ENCODE measurements around the gene WDR86. TPM values are rescaled to one million over a fixed set of nuclear protein-coding genes. Genes with fewer than 3 reads are reported as not detected.

WDR86 gene
- total RNA-seq, 4 donors from 2014 or later, result 5.4 to 11.8 (median 9.6) TPM

GRCh38 chr7:151375530-151376217 lies 34.2 kb downstream of the WDR86 start:
- Histone ChIP-seq H3K9me3 (no peaks in the 10 kb centered on the region), H3K27me3 (no peaks in the 10 kb centered on the region), H3K27ac (replicated peaks in 1 of 4) (no peak overlapping the region), H3K36me3 (peaks cover 40 to 97% (median 72%) of the 10 kb centered on the region in 4 donors), H3K4me3 (no peak overlapping the region), H3K4me1 (peaks cover 0 to 2% (median 0%) of the 10 kb centered on the region in 4 donors)
- TF ChIP-seq, protein P1, sequence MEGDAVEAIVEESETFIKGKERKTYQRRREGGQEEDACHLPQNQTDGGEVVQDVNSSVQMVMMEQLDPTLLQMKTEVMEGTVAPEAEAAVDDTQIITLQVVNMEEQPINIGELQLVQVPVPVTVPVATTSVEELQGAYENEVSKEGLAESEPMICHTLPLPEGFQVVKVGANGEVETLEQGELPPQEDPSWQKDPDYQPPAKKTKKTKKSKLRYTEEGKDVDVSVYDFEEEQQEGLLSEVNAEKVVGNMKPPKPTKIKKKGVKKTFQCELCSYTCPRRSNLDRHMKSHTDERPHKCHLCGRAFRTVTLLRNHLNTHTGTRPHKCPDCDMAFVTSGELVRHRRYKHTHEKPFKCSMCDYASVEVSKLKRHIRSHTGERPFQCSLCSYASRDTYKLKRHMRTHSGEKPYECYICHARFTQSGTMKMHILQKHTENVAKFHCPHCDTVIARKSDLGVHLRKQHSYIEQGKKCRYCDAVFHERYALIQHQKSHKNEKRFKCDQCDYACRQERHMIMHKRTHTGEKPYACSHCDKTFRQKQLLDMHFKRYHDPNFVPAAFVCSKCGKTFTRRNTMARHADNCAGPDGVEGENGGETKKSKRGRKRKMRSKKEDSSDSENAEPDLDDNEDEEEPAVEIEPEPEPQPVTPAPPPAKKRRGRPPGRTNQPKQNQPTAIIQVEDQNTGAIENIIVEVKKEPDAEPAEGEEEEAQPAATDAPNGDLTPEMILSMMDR (IDR thresholded peaks at IDR 0.05), result no peak
- no peak for TF ChIP-seq POLR2A (IDR thresholded peaks at IDR 0.05; ENCODE audit: low read depth)
- no peak for TF ChIP-seq EP300 (IDR thresholded peaks at IDR 0.05)
- TF ChIP-seq POLR2AphosphoS5 (IDR thresholded peaks at IDR 0.05), result no peak
- intact Hi-C loops (cut with DNase I), result no loop called here
- no peak for DNase-seq (ENCODE audit: extremely low spot score)
- WGBS, result 87% methylated on average over 7 of the region's 10 CpGs

DNA sequence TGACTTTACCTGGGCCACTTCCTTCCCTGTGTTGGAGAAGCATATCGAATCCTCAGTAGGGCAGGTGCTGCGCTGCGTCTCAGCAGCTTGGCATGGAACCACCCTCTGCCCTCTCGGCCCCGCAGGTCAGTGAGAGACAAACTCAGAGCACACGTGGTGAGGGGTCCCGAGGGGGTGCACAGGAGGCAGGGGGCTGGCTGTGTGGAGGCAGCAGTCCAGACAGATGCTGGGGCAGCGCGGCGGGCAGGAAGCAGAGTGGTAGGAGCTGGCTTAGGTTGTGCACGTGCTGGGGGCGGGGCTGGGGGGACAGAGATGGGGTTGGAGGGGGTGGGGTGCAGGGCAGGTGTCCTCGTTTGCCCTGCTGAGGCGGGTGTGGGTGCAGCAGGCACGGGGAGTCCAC lies 35.1 kb downstream of the WDR86 start:
- Histone ChIP-seq H3K36me3 (peaks cover 41 to 96% (median 78%) of the 10 kb centered on the region in 4 donors), H3K4me3 (no peak overlapping the region), H3K4me1 (no peaks in the 10 kb centered on the region), H3K9me3 (no peaks in the 10 kb centered on the region), H3K27ac (replicated peaks in 1 of 4) (no peak overlapping the region), H3K27me3 (no peaks in the 10 kb centered on the region)
- intact Hi-C loops (cut with DNase I), result no loop called here
- 86% methylated on average over 11 of the region's 15 CpGs for WGBS
- TF ChIP-seq, protein P1 (IDR thresholded peaks at IDR 0.05), result no peak
- no peak for TF ChIP-seq POLR2AphosphoS5 (IDR thresholded peaks at IDR 0.05)
- TF ChIP-seq EP300 (IDR thresholded peaks at IDR 0.05), result no peak
- no peak for TF ChIP-seq POLR2A (IDR thresholded peaks at IDR 0.05; ENCODE audit: low read depth)
- no peak for DNase-seq (ENCODE audit: extremely low spot score)

DNA sequence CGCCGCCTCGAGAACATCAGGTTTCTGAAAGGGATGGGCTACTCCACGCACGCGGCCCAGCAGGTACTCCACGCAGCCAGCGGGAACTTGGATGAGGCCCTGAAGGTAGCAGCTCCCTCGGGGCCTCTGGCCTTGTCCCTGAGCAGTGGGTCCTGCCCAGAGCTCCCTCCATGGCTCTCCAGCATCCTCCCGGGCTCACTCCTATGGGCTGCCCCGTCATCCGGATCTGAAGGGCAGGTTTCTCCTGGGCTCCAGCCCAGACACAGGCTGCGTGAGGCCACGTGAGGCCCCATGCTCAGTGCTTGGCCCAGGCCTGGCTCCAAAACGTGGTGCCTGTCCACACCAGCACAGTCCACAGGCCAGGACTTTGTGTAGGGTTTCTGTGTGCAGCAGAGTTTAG lies 35.7 kb downstream of the WDR86 start:
- Histone ChIP-seq H3K4me3 (no peak overlapping the region), H3K4me1 (no peaks in the 10 kb centered on the region), H3K36me3 (peaks cover 47 to 97% (median 82%) of the 10 kb centered on the region in 4 donors), H3K9me3 (no peaks in the 10 kb centered on the region), H3K27me3 (no peaks in the 10 kb centered on the region), H3K27ac (replicated peaks in 1 of 4) (no peak overlapping the region)
- TF ChIP-seq, protein P1 (IDR thresholded peaks at IDR 0.05), result no peak
- TF ChIP-seq POLR2AphosphoS5 (IDR thresholded peaks at IDR 0.05), result no peak
- TF ChIP-seq EP300 (IDR thresholded peaks at IDR 0.05), result no peak
- no peak for TF ChIP-seq POLR2A (IDR thresholded peaks at IDR 0.05; ENCODE audit: low read depth)
- 88% methylated on average over 14 of the region's 15 CpGs for WGBS
- no peak for DNase-seq (ENCODE audit: extremely low spot score)
- intact Hi-C loops (cut with DNase I), result no loop called here

DNA sequence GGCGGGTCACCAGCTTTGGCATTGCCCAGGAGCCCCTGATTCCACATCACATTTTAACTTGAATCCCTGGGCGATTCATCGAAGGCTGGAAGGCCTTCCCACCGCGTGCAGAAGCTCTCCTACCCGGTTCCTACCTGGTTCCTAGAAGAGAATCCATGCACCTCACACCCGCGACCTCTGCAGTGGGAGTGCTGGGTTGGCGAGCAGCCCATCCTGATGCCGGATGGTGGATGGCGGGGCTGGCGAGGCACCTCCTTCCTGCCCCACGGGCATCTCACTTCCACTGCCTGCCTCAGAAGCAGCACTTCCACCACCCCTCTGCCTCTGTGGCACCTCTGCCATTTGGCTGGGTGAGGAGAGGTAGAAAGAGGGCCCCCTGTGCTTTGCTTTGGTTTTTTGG lies 36.2 kb downstream of the WDR86 start:
- Histone ChIP-seq H3K27ac (replicated peaks in 1 of 4) (no peak overlapping the region), H3K36me3 (peaks cover 50 to 97% (median 84%) of the 10 kb centered on the region in 4 donors), H3K9me3 (no peaks in the 10 kb centered on the region), H3K4me1 (peaks cover under 1 to 2% (median under 1%) of the 10 kb centered on the region in 4 donors), H3K4me3 (no peak overlapping the region), H3K27me3 (no peaks in the 10 kb centered on the region)
- intact Hi-C loops (cut with DNase I), result no loop called here
- 84% methylated on average over 13 of the region's 13 CpGs for WGBS
- DNase-seq (ENCODE audit: extremely low spot score), result no peak
- no peak for TF ChIP-seq POLR2A (IDR thresholded peaks at IDR 0.05; ENCODE audit: low read depth)
- TF ChIP-seq, protein P1 (IDR thresholded peaks at IDR 0.05), result no peak
- no peak for TF ChIP-seq EP300 (IDR thresholded peaks at IDR 0.05)
- TF ChIP-seq POLR2AphosphoS5 (IDR thresholded peaks at IDR 0.05), result no peak

Data from esophagus muscularis mucosa (tissue), 4 donors.